GM23248 (cell line): ENCODE results near the gene ME2. TPM values are rescaled to one million over a fixed set of nuclear protein-coding genes. Genes with fewer than 3 reads are reported as not detected.
"Not testable (repeated sequence)": the region's sequence is repeated elsewhere in the genome, so short reads cannot be mapped to it uniquely, and the experiment has no call there.

Experiments used
- DNase-seq: peaks from one replicate; pipeline ENCODE4 v3.0.0-alpha.2; 2015
- H2AFZ ChIP-seq: fragments of 200-600 bp; sonication (generic); 2 replicates; pipeline ENCODE4 v1.6.1; 2016; ENCODE audit warnings: antibody characterized with exemption
- H3F3A ChIP-seq: fragments of 200-600 bp; sonication (generic); 2 replicates; pipeline ENCODE4 v1.6.1; 2016; ENCODE audit warnings: mild to moderate bottlenecking, antibody characterized with exemption, mixed run types; ENCODE audit not compliant: insufficient read depth
- H3K27ac ChIP-seq: fragments of 200-600 bp; sonication (generic); 2 replicates; pipeline ENCODE4 v1.5.1; 2016; ENCODE audit warnings: mild to moderate bottlenecking
- H3K27me3 ChIP-seq: fragments of 200-600 bp; sonication (generic); replicated peaks from 2 replicates; pipeline ENCODE4 v1.6.1; 2016; ENCODE audit warnings: mild to moderate bottlenecking; ENCODE audit not compliant: insufficient read depth
- H3K36me3 ChIP-seq: fragments of 200-600 bp; sonication (generic); 2 replicates; pipeline ENCODE4 v1.6.1; 2016; ENCODE audit warnings: low read depth, mild to moderate bottlenecking
- H3K4me1 ChIP-seq: fragments of 200-600 bp; sonication (generic); 2 replicates; pipeline ENCODE4 v1.6.1; 2016; ENCODE audit warnings: mild to moderate bottlenecking; ENCODE audit not compliant: insufficient read depth
- H3K4me2 ChIP-seq: fragments of 200-600 bp; sonication (generic); one replicate; pipeline ENCODE4 v1.6.1; 2016; ENCODE audit warnings: mild to moderate bottlenecking; ENCODE audit not compliant: unreplicated experiment
- H3K4me3 ChIP-seq: fragments of 200-600 bp; sonication (generic); 2 replicates; pipeline ENCODE4 v1.5.1; 2016; ENCODE audit warnings: mild to moderate bottlenecking
- H3K79me2 ChIP-seq: fragments of 200-600 bp; sonication (generic); 2 replicates; pipeline ENCODE4 v1.6.1; 2016; ENCODE audit warnings: mild to moderate bottlenecking; ENCODE audit not compliant: insufficient read depth
- H3K9ac ChIP-seq: fragments of 200-600 bp; sonication (generic); 2 replicates; pipeline ENCODE4 v1.6.1; 2016; ENCODE audit warnings: mild to moderate bottlenecking
- H3K9me2 ChIP-seq: fragments of 200-600 bp; sonication (generic); 2 replicates; pipeline ENCODE4 v1.6.1; 2016; ENCODE audit warnings: mixed run types, mild to moderate bottlenecking, moderate library complexity; ENCODE audit not compliant: insufficient read depth
- H3K9me3 ChIP-seq: fragments of 200-600 bp; sonication (generic); one replicate; pipeline ENCODE4 v1.6.1; 2017; ENCODE audit warnings: low read depth
- H4K20me1 ChIP-seq: fragments of 200-600 bp; sonication (generic); 2 replicates; pipeline ENCODE4 v1.6.0; 2016; ENCODE audit not compliant: insufficient read depth
- EZH2 ChIP-seq: fragments of 200-600 bp; sonication (generic); IDR thresholded peaks from 2 replicates; pipeline ENCODE4 v1.6.1; 2018; ENCODE audit warnings: antibody characterized with exemption, mild to moderate bottlenecking; ENCODE audit not compliant: insufficient read depth, poor library complexity, severe bottlenecking
- EZH2phosphoT487 ChIP-seq: fragments of 200-600 bp; sonication (generic); IDR thresholded peaks from 2 replicates; pipeline ENCODE4 v1.6.1; 2018; ENCODE audit warnings: antibody characterized with exemption, moderate library complexity, mild to moderate bottlenecking, low read depth; ENCODE audit not compliant: insufficient read depth
- WGBS, 2 experiments: methylation state at CpG; one replicate each; pipeline ENCODE4 v1.1.6; 2015 to 2017; ENCODE audit warnings: low lambda C conversion rate in 2 of 2, low coverage in 1 of 2; ENCODE audit errors: missing lambda C conversion rate in 2 of 2; 5-methylcytosine and 5-hydroxymethylcytosine counted together
- in situ Hi-C: fragments of 300-500 bp; cut with MboI; formaldehyde crosslinking; loops from 2 replicates; pipeline ENCODE4 v1.15.0; 2020
- polyA plus RNA-seq: library from polyadenylated mRNA; unstranded; fragments of >200 nt; fragmentation: Nextera tagmentation; extraction: Ambion mirVana; gene quantifications from 2 replicates; pipeline ENCODE4 v1.2.1, GENCODE V29; 2016
- total RNA-seq: library from RNA; depleted of rRNA; stranded (reverse); fragments of >200 nt; shearing (Covaris generic); gene quantifications from 2 replicates; pipeline ENCODE4 v1.2.3, GENCODE V29; 2014

Gene ME2
- total and polyA plus RNA-seq, 2 experiments from 2014 or later = 24.1 to 32.2 TPM

GRCh38 chr18:50850307-50851065, 28.4 kb upstream of the ME2 start:
- Histone ChIP-seq H3K9me3 (no peaks in the 10 kb centered on the region), H3K4me1 (peaks cover 23% of the 10 kb centered on the region), H2AFZ (no peak overlapping the region), H3K79me2 (no peaks in the 10 kb centered on the region), H3K4me2 (no peak overlapping the region), H3K4me3 (no peak overlapping the region), H3K9me2 (no peaks in the 10 kb centered on the region), H3F3A (peaks cover 37% of the 10 kb centered on the region), H4K20me1 (no peaks in the 10 kb centered on the region), H3K9ac (no peak overlapping the region), H3K27me3 (no peaks in the 10 kb centered on the region), H3K27ac (no peak overlapping the region), H3K36me3 (no peaks in the 10 kb centered on the region)
- WGBS, 2 experiments = 82 to 89% methylated on average over 4 to 5 of the region's 5 CpGs
- in situ Hi-C loops = no loop called here
- DNase-seq = no peak
- TF ChIP-seq EZH2 (no peak), EZH2phosphoT487 (no peak)

GRCh38 chr18:50853863-50854271, 25.1 kb upstream of the ME2 start:
- Histone ChIP-seq H2AFZ (peak overlapping the region; percentile 25; the same call in 1 of the 2 replicates), H3K4me2 (peak overlapping the region; percentile 50), H3K79me2 (no peaks in the 10 kb centered on the region), H3K9me3 (no peaks in the 10 kb centered on the region), H3K27ac (peak overlapping the region; percentile 41), H3K4me3 (no peak overlapping the region), H3K4me1 (peaks cover 14% of the 10 kb centered on the region), H3K9me2 (no peaks in the 10 kb centered on the region), H4K20me1 (no peaks in the 10 kb centered on the region), H3K36me3 (no peaks in the 10 kb centered on the region), H3K27me3 (no peaks in the 10 kb centered on the region), H3K9ac (no peak overlapping the region), H3F3A (peaks cover 13% of the 10 kb centered on the region; the same call in 1 of the 2 replicates)
- in situ Hi-C loops = no loop called here
- WGBS, 2 experiments = 18 to 47% methylated on average over 6 of the region's 6 CpGs
- DNase-seq = peak; percentile 87
- TF ChIP-seq EZH2phosphoT487 (no peak), EZH2 (no peak)

DNA sequence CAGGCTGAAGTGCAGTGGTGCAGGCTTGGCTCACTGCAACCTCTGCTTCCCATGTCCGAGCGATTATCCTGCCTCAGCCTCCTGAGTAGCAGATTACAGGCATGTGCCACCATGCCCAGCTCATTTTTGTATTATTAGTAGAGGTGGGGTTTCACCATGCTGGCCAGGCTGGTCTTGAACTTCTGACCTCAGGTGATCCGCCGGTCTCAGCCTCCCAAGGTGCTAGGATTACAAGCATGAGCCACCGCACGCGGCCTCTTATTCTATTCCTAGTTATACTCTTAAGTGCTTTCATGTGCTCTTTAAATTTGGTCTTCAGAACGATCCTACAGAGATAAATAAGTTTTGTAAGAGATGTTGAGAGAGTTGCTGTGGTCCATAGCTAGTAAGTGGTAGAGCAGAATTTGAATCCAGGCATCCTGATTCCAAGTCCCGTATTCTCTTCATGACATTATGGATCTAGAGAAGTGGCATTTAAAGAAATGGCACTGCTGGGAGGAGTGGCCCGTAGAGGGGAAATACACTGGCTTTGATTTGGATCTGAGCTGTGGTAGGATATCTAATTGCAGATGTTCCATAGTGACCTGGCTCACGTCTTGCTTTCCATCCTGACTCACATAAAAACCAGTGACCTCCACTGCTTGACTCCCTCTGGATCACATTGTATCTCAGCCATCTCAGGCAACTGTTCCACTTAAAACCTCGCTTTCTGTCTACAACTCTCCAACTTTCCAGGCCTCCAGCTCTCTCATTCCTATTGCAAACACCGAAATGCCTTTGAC, 22.8 kb upstream of the ME2 start:
- H3K4me3 ChIP-seq = no peak overlapping the region
- DNase-seq = peak; percentile 15
- H3K27me3 ChIP-seq = no peaks in the 10 kb centered on the region
- H3K79me2 ChIP-seq = no peaks in the 10 kb centered on the region
- no peaks in the 10 kb centered on the region for H3K36me3 ChIP-seq
- H3K9me3 ChIP-seq = no peaks in the 10 kb centered on the region
- H3K27ac ChIP-seq = no peak overlapping the region
- H3F3A ChIP-seq = peaks cover 13% of the 10 kb centered on the region; the same call in 1 of the 2 replicates
- TF ChIP-seq EZH2 (no peak), EZH2phosphoT487 (no peak)
- no peaks in the 10 kb centered on the region for H3K9me2 ChIP-seq
- no peak overlapping the region for H2AFZ ChIP-seq
- H3K4me1 ChIP-seq = peaks cover 23% of the 10 kb centered on the region
- no peak overlapping the region for H3K9ac ChIP-seq
- in situ Hi-C loops = no loop called here
- H4K20me1 ChIP-seq = no peaks in the 10 kb centered on the region
- WGBS, 2 experiments = 85% methylated on average over 13 of the region's 13 CpGs
- no peak overlapping the region for H3K4me2 ChIP-seq

GRCh38 chr18:50857166-50857565, 21.8 kb upstream of the ME2 start:
- H3K27me3 ChIP-seq, H4K20me1 ChIP-seq, H3K36me3 ChIP-seq, H3K9me2 ChIP-seq, H3K79me2 ChIP-seq, H3K27ac ChIP-seq, H3K4me3 ChIP-seq, H3K4me2 ChIP-seq, in situ Hi-C loops, H3K9me3 ChIP-seq, H2AFZ ChIP-seq, H3K9ac ChIP-seq: not testable (repeated sequence)
- peaks cover 13% of the 10 kb centered on the region; the same call in 1 of the 2 replicates for H3F3A ChIP-seq
- 48% methylated on average over 5 of the region's 5 CpGs for WGBS, 2 experiments
- peak; percentile 52 for DNase-seq
- H3K4me1 ChIP-seq = peaks cover 23% of the 10 kb centered on the region
